ENCODE data around the gene UTS2R.
A peak's percentile ranks its signal among the peaks of the same experiment; 100 is the strongest.

UTS2R gene

GRCh38 chr17:82371333-82372248, at the start of gene UTS2R:
Gene UTS2R, plus strand, starts transcription at chr17:82371765. Its CDS starts 2,560 bp downstream, at chr17:82374325.
- no peak for DNase-seq (ENCODE audit: low spot score)

GRCh38 chr17:82321947-82322466, 49.6 kb upstream of the UTS2R start:
- no peak for DNase-seq (ENCODE audit: low spot score)

- no peak for DNase-seq (ENCODE audit: low spot score)
These were observed 48.8 kb upstream of the UTS2R start for GRCh38 chr17:82322526-82323453.

- no peak for DNase-seq (ENCODE audit: low spot score)
These were observed 47.9 kb upstream of the UTS2R start for GRCh38 chr17:82323514-82324234.

- DNase-seq (ENCODE audit: low spot score): no peak
These were observed 46.8 kb upstream of the UTS2R start for GRCh38 chr17:82324566-82325285.

- no peak for DNase-seq (ENCODE audit: low spot score)
These were observed 46.0 kb upstream of the UTS2R start for GRCh38 chr17:82325286-82326180.

- DNase-seq (ENCODE audit: low spot score): no peak
These were observed 44.3 kb upstream of the UTS2R start for GRCh38 chr17:82327289-82327688.

GRCh38 chr17:82327757-82328140, 43.8 kb upstream of the UTS2R start:
- no peak for DNase-seq (ENCODE audit: low spot score)

- no peak for DNase-seq (ENCODE audit: low spot score)
These were observed 43.2 kb upstream of the UTS2R start for GRCh38 chr17:82328141-82328993.

- no peak for DNase-seq (ENCODE audit: low spot score)
These were observed 42.5 kb upstream of the UTS2R start for GRCh38 chr17:82328994-82329507.

GRCh38 chr17:82329683-82330321, 41.8 kb upstream of the UTS2R start:
- DNase-seq (ENCODE audit: low spot score): no peak

- DNase-seq (ENCODE audit: low spot score): no peak
These were observed 41.0 kb upstream of the UTS2R start for GRCh38 chr17:82330322-82331239.

- no peak for DNase-seq (ENCODE audit: low spot score)
These were observed 40.1 kb upstream of the UTS2R start for GRCh38 chr17:82331345-82331939.

GRCh38 chr17:82332669-82333278, 38.8 kb upstream of the UTS2R start:
- DNase-seq (ENCODE audit: low spot score): peak; percentile 37

GRCh38 chr17:82333279-82334171, 38.0 kb upstream of the UTS2R start, which contains the start of gene SECTM1:
Gene SECTM1, minus strand, starts transcription at chr17:82333766. Its CDS starts 6,526 bp downstream, at chr17:82327240.
- no peak for DNase-seq (ENCODE audit: low spot score)
